Tongue (tissue), 2 donors: Measurements from ENCODE around the gene VWA3B. TPM values are rescaled to one million over a fixed set of nuclear protein-coding genes. Genes with fewer than 3 reads are reported as not detected.
A peak's percentile ranks its signal among the peaks of the same experiment; 100 is the strongest.
"Not testable (repeated sequence)": the region's sequence is repeated elsewhere in the genome, so short reads cannot be mapped to it uniquely, and the experiment has no call there.

Experiments
- DNase-seq: peaks from one replicate; pipeline ENCODE4 v3.0.0-alpha.2; 2015
- total RNA-seq: library from RNA; depleted of rRNA; stranded (reverse); fragments of >200 nt; gene quantifications from one replicate; pipeline ENCODE4 v1.2.3, GENCODE V29; 2014

VWA3B gene
- total RNA-seq, 1 donor from 2014 or later: 0.10 TPM

- no peak for DNase-seq
These were observed 1.3 kb upstream of the VWA3B start for GRCh38 chr2:98085649-98086048.

GRCh38 chr2:98087447-98088020 lies 567 bp downstream of the VWA3B start:
- DNase-seq: no peak

GRCh38 chr2:98088261-98088660 lies 1.3 kb downstream of the VWA3B start:
- peak; percentile 18 for DNase-seq

GRCh38 chr2:98089941-98090340 lies 3.0 kb downstream of the VWA3B start:
- DNase-seq: no peak

- no peak for DNase-seq
These were observed 4.0 kb downstream of the VWA3B start for GRCh38 chr2:98090951-98091350.

GRCh38 chr2:98091738-98092137 lies 4.8 kb downstream of the VWA3B start:
- no peak for DNase-seq

GRCh38 chr2:98093146-98093545 lies 6.2 kb downstream of the VWA3B start:
- DNase-seq: peak; percentile 8

GRCh38 chr2:98093611-98094010 lies 6.6 kb downstream of the VWA3B start:
- DNase-seq: no peak

- no peak for DNase-seq
These were observed 13.2 kb downstream of the VWA3B start for GRCh38 chr2:98099939-98100743.

- DNase-seq: not testable (repeated sequence)
These were observed 15.3 kb downstream of the VWA3B start for GRCh38 chr2:98102315-98102714.

GRCh38 chr2:98102878-98103277 lies 15.9 kb downstream of the VWA3B start:
- no peak for DNase-seq

GRCh38 chr2:98108110-98108509 lies 21.1 kb downstream of the VWA3B start:
- no peak for DNase-seq

- no peak for DNase-seq
These were observed 23.8 kb downstream of the VWA3B start for GRCh38 chr2:98110741-98111140.

- no peak for DNase-seq
These were observed 27.8 kb downstream of the VWA3B start for GRCh38 chr2:98114643-98115330.

GRCh38 chr2:98118161-98118560 lies 31.2 kb downstream of the VWA3B start:
- DNase-seq: no peak

GRCh38 chr2:98118852-98119251 lies 31.9 kb downstream of the VWA3B start:
- no peak for DNase-seq

- no peak for DNase-seq
These were observed 34.2 kb downstream of the VWA3B start for GRCh38 chr2:98121149-98121548.

GRCh38 chr2:98122524-98122923 lies 35.6 kb downstream of the VWA3B start:
- DNase-seq: peak; percentile 69

- no peak for DNase-seq
These were observed 36.3 kb downstream of the VWA3B start for GRCh38 chr2:98123286-98123685.

GRCh38 chr2:98126061-98126460 lies 39.1 kb downstream of the VWA3B start:
- no peak for DNase-seq

GRCh38 chr2:98127229-98127989 lies 40.4 kb downstream of the VWA3B start:
- DNase-seq: no peak

GRCh38 chr2:98128556-98129109 lies 41.7 kb downstream of the VWA3B start:
- DNase-seq: no peak
